ENCODE results near the gene KCNN1.

DNA sequence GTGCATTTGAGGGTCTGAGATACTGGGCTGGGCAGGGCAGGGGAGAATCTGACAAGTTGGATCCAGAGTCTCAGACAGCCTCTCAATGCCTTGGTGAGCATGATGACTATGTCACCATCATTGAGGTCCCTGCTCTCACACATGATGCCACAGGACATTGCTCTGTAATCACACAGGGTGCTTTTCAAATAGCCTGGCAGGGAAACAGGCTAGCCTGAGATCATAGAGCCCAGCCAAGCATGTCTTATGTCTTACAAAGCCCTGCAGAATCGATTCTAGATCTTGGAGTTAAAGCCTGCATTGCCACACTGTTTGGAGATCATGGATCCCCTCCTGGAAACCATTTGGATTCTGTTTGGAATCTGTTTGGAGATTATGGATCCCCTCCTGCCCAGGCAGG, 5.3 kb downstream of the KCNN1 start:
- TF ChIP-seq, protein P1, sequence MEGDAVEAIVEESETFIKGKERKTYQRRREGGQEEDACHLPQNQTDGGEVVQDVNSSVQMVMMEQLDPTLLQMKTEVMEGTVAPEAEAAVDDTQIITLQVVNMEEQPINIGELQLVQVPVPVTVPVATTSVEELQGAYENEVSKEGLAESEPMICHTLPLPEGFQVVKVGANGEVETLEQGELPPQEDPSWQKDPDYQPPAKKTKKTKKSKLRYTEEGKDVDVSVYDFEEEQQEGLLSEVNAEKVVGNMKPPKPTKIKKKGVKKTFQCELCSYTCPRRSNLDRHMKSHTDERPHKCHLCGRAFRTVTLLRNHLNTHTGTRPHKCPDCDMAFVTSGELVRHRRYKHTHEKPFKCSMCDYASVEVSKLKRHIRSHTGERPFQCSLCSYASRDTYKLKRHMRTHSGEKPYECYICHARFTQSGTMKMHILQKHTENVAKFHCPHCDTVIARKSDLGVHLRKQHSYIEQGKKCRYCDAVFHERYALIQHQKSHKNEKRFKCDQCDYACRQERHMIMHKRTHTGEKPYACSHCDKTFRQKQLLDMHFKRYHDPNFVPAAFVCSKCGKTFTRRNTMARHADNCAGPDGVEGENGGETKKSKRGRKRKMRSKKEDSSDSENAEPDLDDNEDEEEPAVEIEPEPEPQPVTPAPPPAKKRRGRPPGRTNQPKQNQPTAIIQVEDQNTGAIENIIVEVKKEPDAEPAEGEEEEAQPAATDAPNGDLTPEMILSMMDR (IDR thresholded peaks at IDR 0.05): no peak
- TF ChIP-seq POLR2A (IDR thresholded peaks at IDR 0.05): no peak

Measured in lower leg skin (tissue), 3 donors.